Activated naive CD8-positive, alpha-beta T cell treated with anti-CD3 and anti-CD28 coated beads for 36 hours (primary cell): ENCODE measurements around the gene PRODH. TPM values are rescaled to one million over a fixed set of nuclear protein-coding genes. Genes with fewer than 3 reads are reported as not detected.
"Not testable (repeated sequence)": the region's sequence is repeated elsewhere in the genome, so short reads cannot be mapped to it uniquely, and the experiment has no call there.

ENCODE experiments used
- DNase-seq: peaks from one replicate; pipeline ENCODE4 v3.0.0; 2021
- H3K27ac Mint-ChIP-seq: one replicate; pipeline ENCODE4 v1.8.0; 2022; ENCODE audit warnings: mild to moderate bottlenecking, moderate library complexity, mixed read lengths
- H3K27me3 Mint-ChIP-seq: one replicate; pipeline ENCODE4 v1.8.0; 2022; ENCODE audit warnings: mild to moderate bottlenecking, mixed read lengths
- H3K36me3 Mint-ChIP-seq: one replicate; pipeline ENCODE4 v1.8.0; 2021; ENCODE audit warnings: mild to moderate bottlenecking, mixed read lengths
- H3K4me1 Mint-ChIP-seq: one replicate; pipeline ENCODE4 v1.8.0; 2021; ENCODE audit warnings: mixed read lengths
- H3K4me3 Mint-ChIP-seq: one replicate; pipeline ENCODE4 v1.8.0; 2022; ENCODE audit warnings: mild to moderate bottlenecking, moderate library complexity, mixed read lengths
- H3K9me3 Mint-ChIP-seq: one replicate; pipeline ENCODE4 v1.8.0; 2022; ENCODE audit warnings: mixed read lengths
- total RNA-seq, 2 experiments: library from RNA; stranded (reverse); gene quantifications; one replicate each; pipeline ENCODE4 v1.2.3, GENCODE V29; 2021

PRODH gene
- total RNA-seq, 2 experiments from 2014 or later: not detected

GRCh38 chr22:18947905-18948304 lies 11.8 kb upstream of the PRODH start:
- no peak overlapping the region for H3K27ac Mint-ChIP-seq
- H3K9me3 Mint-ChIP-seq: no peaks in the 10 kb centered on the region
- H3K4me1 Mint-ChIP-seq: no peaks in the 10 kb centered on the region
- no peak for DNase-seq
- H3K4me3 Mint-ChIP-seq: no peak overlapping the region
- no peaks in the 10 kb centered on the region for H3K36me3 Mint-ChIP-seq
- H3K27me3 Mint-ChIP-seq: peaks cover 19% of the 10 kb centered on the region

DNA sequence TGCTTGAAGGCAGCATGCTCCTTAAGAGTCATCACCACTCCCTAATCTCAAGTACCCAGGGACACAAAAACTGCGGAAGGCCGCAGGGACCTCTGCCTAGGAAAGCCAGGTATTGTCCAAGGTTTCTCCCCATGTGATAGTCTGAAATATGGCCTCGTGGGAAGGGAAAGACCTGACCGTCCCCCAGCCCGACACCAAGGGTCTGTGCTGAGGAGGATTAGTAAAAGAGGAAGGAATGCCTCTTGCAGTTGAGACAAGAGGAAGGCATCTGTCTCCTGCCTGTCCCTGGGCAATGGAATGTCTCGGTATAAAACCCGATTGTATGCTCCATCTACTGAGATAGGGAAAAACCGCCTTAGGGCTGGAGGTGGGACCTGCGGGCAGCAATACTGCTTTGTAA lies 11.0 kb upstream of the PRODH start:
- not testable (repeated sequence) for H3K36me3 Mint-ChIP-seq, H3K4me1 Mint-ChIP-seq, H3K27ac Mint-ChIP-seq, H3K4me3 Mint-ChIP-seq, H3K9me3 Mint-ChIP-seq, DNase-seq
- peaks cover 19% of the 10 kb centered on the region for H3K27me3 Mint-ChIP-seq

- not testable (repeated sequence) for H3K9me3 Mint-ChIP-seq, H3K27me3 Mint-ChIP-seq
Measured at GRCh38 chr22:18938691-18939090, 2.6 kb upstream of the PRODH start.

DNA sequence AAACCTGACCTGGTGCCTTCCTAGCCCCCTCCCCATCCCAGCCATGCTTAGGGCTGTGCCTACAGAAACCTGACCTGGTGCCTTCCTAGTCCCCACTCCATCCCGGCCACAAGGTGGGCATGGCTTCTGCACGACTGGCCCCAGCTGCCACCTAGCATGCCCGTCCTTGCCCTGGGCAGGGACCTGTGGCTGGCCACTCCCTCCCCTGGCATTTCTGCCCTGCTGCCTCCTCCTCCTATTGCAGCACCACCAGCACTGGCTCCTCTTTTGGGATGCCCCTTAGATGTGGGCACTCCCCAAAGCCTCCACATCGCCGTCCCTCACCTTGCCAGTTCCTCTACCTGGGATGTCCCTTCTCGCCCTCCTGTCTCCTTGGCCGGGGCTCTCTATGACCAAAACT lies 1.4 kb downstream of the PRODH start:
- not testable (repeated sequence) for H3K27ac Mint-ChIP-seq, DNase-seq, H3K9me3 Mint-ChIP-seq, H3K36me3 Mint-ChIP-seq, H3K4me1 Mint-ChIP-seq, H3K4me3 Mint-ChIP-seq, H3K27me3 Mint-ChIP-seq

More at GRCh38 chr22:18938691-18939090, 2.6 kb upstream of the PRODH start:
- not testable (repeated sequence) for DNase-seq, H3K36me3 Mint-ChIP-seq, H3K27ac Mint-ChIP-seq, H3K4me1 Mint-ChIP-seq, H3K4me3 Mint-ChIP-seq

DNA sequence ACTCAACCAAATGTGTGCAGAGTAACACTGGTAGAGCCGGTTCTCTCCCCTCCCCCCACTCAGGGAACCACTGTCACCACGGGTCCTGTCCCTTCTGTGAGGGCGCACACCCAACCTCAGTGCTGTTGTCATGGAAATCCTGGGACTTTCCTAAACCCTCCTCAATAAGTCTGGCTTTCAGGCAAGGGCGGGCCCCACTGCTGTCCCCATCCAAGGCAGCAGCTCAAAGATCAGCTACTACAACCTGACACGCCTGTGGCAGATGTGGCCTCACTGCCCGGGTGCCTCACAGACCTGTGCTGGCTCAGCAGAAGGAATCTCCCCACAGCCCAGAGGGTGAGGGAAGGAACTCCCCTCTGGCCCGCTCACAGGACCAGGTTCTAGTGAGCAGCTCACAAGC lies 2.2 kb downstream of the PRODH start:
- no peak overlapping the region for H3K4me3 Mint-ChIP-seq
- no peaks in the 10 kb centered on the region for H3K9me3 Mint-ChIP-seq
- no peaks in the 10 kb centered on the region for H3K27me3 Mint-ChIP-seq
- no peak overlapping the region for H3K27ac Mint-ChIP-seq
- no peaks in the 10 kb centered on the region for H3K4me1 Mint-ChIP-seq
- DNase-seq: no peak
- no peaks in the 10 kb centered on the region for H3K36me3 Mint-ChIP-seq

GRCh38 chr22:18931905-18932652 lies 4.0 kb downstream of the PRODH start:
- H3K27ac Mint-ChIP-seq: no peak overlapping the region
- H3K36me3 Mint-ChIP-seq: no peaks in the 10 kb centered on the region
- no peak overlapping the region for H3K4me3 Mint-ChIP-seq
- no peaks in the 10 kb centered on the region for H3K27me3 Mint-ChIP-seq
- no peak for DNase-seq
- no peaks in the 10 kb centered on the region for H3K4me1 Mint-ChIP-seq
- no peaks in the 10 kb centered on the region for H3K9me3 Mint-ChIP-seq

GRCh38 chr22:18929459-18929858 lies 6.6 kb downstream of the PRODH start:
- H3K4me1 Mint-ChIP-seq: no peaks in the 10 kb centered on the region
- no peaks in the 10 kb centered on the region for H3K9me3 Mint-ChIP-seq

GRCh38 chr22:18927573-18927972 lies 8.5 kb downstream of the PRODH start:
- no peak overlapping the region for H3K4me3 Mint-ChIP-seq
- H3K27me3 Mint-ChIP-seq: no peaks in the 10 kb centered on the region
- no peaks in the 10 kb centered on the region for H3K9me3 Mint-ChIP-seq
- no peaks in the 10 kb centered on the region for H3K36me3 Mint-ChIP-seq
- H3K4me1 Mint-ChIP-seq: no peaks in the 10 kb centered on the region
- DNase-seq: no peak
- no peak overlapping the region for H3K27ac Mint-ChIP-seq

More at GRCh38 chr22:18929459-18929858, 6.6 kb downstream of the PRODH start:
- H3K27ac Mint-ChIP-seq: no peak overlapping the region
- H3K36me3 Mint-ChIP-seq: no peaks in the 10 kb centered on the region
- H3K27me3 Mint-ChIP-seq: no peaks in the 10 kb centered on the region
- no peak overlapping the region for H3K4me3 Mint-ChIP-seq
- DNase-seq: no peak

DNA sequence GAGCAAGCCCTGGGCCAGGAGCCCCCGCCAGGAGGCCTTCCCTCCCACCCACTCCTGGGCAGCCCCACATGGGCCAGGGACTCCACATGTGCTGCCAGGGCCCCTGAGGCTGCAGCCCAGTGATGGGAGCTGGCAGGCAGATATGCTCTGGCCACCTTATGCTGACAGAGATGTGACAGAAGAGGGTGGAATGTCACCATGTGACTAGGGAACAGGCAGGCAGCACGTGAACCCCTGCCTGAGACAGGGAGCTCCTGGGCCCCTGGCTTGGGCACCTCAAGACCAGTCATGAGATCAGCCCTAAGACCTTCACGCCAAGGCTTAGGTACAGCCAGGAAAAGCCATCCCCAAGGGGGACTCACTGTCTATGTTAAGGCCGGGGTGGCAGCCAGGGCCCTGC lies 9.1 kb downstream of the PRODH start:
- no peak overlapping the region for H3K4me3 Mint-ChIP-seq
- no peaks in the 10 kb centered on the region for H3K27me3 Mint-ChIP-seq

GRCh38 chr22:18925368-18926064 lies 10.6 kb downstream of the PRODH start:
- H3K4me3 Mint-ChIP-seq: no peak overlapping the region
- H3K27ac Mint-ChIP-seq: no peak overlapping the region
- no peaks in the 10 kb centered on the region for H3K9me3 Mint-ChIP-seq
- H3K4me1 Mint-ChIP-seq: no peaks in the 10 kb centered on the region
- H3K27me3 Mint-ChIP-seq: no peaks in the 10 kb centered on the region
- DNase-seq: no peak
- H3K36me3 Mint-ChIP-seq: no peaks in the 10 kb centered on the region

More for the DNA sequence above, 9.1 kb downstream of the PRODH start:
- H3K4me1 Mint-ChIP-seq: no peaks in the 10 kb centered on the region
- H3K9me3 Mint-ChIP-seq: no peaks in the 10 kb centered on the region
- H3K27ac Mint-ChIP-seq: no peak overlapping the region
- no peaks in the 10 kb centered on the region for H3K36me3 Mint-ChIP-seq
- no peak for DNase-seq

- H3K36me3 Mint-ChIP-seq, H3K27ac Mint-ChIP-seq, H3K4me1 Mint-ChIP-seq, H3K27me3 Mint-ChIP-seq, DNase-seq, H3K4me3 Mint-ChIP-seq, H3K9me3 Mint-ChIP-seq: not testable (repeated sequence)
Measured at GRCh38 chr22:18920257-18920902, 15.7 kb downstream of the PRODH start.

DNA sequence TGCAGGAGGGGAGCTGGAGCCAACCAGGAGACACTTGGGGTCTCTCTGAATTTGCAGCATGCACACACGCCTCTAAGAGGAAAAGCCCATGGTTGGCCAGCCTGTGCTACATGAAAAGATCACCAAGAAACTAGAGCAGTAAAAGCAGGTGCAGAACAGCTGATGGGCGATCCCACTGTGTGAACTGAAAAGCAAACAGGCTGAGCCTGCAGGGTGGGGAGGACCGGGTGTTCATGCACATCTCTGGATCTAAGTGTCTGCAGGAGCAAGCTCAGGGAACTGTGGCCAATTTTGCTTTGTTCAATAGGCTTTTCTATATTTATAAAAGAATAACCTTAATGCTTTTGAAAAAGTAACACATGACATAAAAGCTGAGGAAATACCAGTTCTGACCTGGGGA lies 18.3 kb downstream of the PRODH start:
- not testable (repeated sequence) for H3K27me3 Mint-ChIP-seq, H3K4me3 Mint-ChIP-seq, H3K4me1 Mint-ChIP-seq, DNase-seq, H3K36me3 Mint-ChIP-seq, H3K9me3 Mint-ChIP-seq, H3K27ac Mint-ChIP-seq

DNA sequence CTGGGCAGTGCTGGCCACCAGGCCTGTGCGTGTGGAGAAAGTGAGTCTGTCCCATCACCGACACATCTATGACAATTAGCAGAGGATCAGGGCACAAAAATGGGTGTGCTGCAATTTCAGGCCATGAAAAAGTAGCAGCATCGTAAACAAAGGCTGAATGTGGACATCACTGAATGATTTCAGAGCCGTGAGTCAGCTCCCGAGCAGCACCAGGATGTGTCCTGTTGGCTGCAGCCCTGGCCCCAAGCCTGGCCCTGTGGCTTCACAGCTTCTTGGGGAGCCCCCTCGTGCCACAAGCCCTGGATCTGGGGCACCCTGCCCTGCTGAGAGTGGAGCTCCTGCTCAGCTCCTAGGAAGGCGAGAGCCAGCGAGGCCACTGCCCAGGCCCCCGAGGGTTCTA lies 20.5 kb downstream of the PRODH start:
- not testable (repeated sequence) for DNase-seq, H3K4me1 Mint-ChIP-seq, H3K4me3 Mint-ChIP-seq, H3K27ac Mint-ChIP-seq, H3K27me3 Mint-ChIP-seq, H3K9me3 Mint-ChIP-seq, H3K36me3 Mint-ChIP-seq

GRCh38 chr22:18914558-18914957 lies 21.5 kb downstream of the PRODH start:
- H3K9me3 Mint-ChIP-seq, H3K27me3 Mint-ChIP-seq, H3K36me3 Mint-ChIP-seq, H3K27ac Mint-ChIP-seq, H3K4me3 Mint-ChIP-seq, H3K4me1 Mint-ChIP-seq, DNase-seq: not testable (repeated sequence)

DNA sequence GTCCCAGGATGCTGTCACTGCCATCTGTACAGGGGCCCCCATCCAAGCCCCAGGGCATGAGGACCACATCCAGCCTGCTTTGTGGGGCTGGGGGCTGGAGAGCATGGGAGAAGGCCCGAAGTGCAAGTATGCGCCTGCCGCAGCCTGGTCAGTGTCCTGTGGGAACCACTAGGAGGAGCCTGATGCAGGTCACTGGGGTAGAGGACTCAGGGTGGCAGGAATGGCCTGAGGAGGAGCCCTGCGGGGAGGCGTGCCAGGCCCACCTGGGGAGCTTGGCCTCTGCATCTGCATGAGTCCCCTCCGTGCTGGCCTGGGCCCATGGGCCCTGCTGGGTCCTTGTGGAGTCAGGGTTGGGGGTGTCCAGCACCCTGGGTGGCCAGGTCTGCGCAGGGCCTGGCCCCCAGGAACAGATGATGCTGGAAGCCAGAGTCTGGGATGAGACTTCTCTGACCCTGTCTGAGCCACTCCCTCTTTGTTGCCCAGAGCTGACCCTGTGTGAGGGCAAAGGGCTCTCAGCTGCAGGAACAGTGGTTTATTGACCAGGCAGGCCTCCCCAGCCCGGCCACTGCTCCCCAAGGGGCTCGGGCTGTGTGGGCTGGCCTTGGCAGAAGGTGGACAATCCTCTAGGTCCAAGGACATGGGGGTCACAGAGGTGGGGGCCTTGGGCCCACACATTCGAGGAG lies 23.7 kb downstream of the PRODH start:
- not testable (repeated sequence) for H3K4me1 Mint-ChIP-seq, H3K27ac Mint-ChIP-seq, H3K4me3 Mint-ChIP-seq, H3K27me3 Mint-ChIP-seq, H3K9me3 Mint-ChIP-seq, H3K36me3 Mint-ChIP-seq, DNase-seq
